NCI-H446 (cell line): Measurements from ENCODE around the gene ANTXR1.

Experiments
- DNase-seq, 2 experiments: peaks; one replicate each; lab custom pipeline; 2025; lab: John Stamatoyannopoulos, UW

The ANTXR1 gene

GRCh38 chr2:69279931-69280681 lies 267.1 kb downstream of the ANTXR1 start:
- no peak for DNase-seq

GRCh38 chr2:69280796-69281412 lies 267.9 kb downstream of the ANTXR1 start:
- no peak for DNase-seq

GRCh38 chr2:69285379-69285894 lies 272.5 kb downstream of the ANTXR1 start:
- peak in 1 of 2 experiments; percentile 32 for DNase-seq

- no peak for DNase-seq
These were observed 274.6 kb downstream of the ANTXR1 start for GRCh38 chr2:69287544-69287943.

- no peak for DNase-seq
These were observed 275.4 kb downstream of the ANTXR1 start for GRCh38 chr2:69288429-69288828.

DNA sequence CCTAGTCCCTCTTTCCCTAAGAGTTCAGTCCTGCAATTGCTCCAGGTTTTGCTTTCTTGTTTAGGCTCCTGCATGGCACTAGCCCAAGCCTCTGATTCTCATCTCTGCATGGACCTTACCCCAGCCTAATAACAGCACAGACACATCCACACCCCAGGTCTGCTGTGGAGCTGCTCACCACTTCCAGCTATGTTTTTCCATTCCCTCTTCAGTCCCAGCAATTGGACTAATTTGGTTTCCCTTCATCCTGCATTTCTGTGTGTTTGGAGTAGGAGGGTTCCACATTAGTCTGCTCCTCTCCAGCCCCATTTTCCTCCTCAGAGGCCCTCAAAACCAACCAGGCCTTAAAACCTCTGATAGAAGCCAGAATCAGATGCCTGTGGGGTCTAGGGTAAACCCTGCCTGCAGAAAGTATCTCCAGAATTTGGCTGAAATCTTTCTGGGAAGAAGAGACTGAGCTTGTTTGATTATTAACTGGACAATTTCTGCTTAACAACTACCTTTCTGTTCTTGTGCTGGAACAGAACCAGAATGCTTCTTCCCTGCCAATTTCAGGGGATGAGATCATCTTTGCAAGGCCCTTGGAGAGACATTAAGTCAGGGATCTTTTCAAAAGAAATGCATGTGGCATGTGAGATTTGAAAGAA lies 278.1 kb downstream of the ANTXR1 start:
- DNase-seq = peak; percentile 61 to 75

GRCh38 chr2:69291721-69292120 lies 278.7 kb downstream of the ANTXR1 start:
- DNase-seq = no peak

DNA sequence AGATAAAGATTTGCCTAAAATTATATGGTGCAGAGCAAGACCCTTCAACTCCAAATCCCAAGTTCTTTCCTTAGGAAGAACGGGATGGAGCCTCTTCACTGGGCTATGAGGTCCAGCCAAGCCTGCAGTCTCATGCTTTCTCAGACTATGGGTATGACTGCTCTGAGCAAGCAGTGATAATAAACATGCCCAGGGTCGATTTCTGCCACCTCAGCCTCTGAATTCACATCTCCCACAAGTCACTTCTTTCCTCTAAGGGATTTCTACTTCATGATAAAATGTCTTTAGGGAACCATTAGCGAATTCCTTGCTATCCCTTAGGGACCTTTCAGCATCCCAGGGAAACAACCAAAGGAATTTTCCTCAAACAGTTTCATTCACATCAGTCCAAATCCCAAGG lies 279.3 kb downstream of the ANTXR1 start:
- DNase-seq = no peak

GRCh38 chr2:69296421-69296820 lies 283.4 kb downstream of the ANTXR1 start:
- DNase-seq = no peak

DNA sequence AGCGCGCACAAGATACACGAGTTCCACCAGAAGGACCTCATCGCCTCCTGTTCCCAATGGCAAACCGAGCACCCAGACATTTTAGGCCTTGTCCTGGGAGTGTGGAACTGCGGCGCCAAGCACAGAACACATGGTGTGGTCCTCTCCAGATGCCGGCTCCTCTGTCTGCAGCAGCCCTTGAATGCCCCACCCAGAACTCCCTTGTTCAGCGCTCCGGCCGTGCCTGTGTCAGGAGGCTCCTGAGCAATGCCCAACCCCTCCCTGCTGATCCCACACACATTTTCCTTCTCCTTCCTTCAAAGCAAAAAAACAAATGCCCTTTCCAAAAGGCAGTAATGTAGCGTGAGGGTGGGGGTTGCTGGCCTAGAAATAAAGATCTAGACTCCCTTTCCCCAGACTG lies 284.2 kb downstream of the ANTXR1 start:
- no peak for DNase-seq

GRCh38 chr2:69298261-69298660 lies 285.3 kb downstream of the ANTXR1 start:
- peak in 1 of 2 experiments; percentile 55 for DNase-seq

DNA sequence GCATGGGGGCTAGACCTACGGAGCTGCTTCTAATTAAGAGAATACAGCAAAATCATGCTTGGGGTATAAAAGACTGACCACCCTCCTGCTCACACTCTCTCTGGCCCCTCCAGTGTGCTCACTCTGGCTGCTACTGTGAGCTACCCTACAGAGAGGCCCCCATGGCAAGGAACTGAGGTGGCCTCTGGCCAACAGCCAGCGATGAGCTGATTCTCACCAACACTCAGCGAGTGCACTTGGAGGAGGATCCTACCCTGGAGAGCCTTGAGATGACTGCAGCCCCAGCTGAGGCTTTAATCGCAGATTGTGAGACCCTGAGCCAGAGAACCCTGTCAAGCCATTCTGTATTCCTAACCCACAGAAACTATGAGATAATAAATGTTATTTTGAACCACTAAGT lies 285.9 kb downstream of the ANTXR1 start:
- peak; percentile 31 to 61 for DNase-seq
